HG03342 (cell line): Measurements from ENCODE around the gene MEGF8.

Experiments
- ATAC-seq: cut with Tn5 transposase; IDR thresholded peaks from one replicate; pipeline ENCODE4 v1.9.1; 2021; ENCODE audit warnings: mild to moderate bottlenecking, moderate library complexity; ENCODE audit not compliant: unreplicated experiment

Gene MEGF8

GRCh38 chr19:42352301-42353259 lies 27.1 kb downstream of the MEGF8 start:
- ATAC-seq, result no peak

DNA sequence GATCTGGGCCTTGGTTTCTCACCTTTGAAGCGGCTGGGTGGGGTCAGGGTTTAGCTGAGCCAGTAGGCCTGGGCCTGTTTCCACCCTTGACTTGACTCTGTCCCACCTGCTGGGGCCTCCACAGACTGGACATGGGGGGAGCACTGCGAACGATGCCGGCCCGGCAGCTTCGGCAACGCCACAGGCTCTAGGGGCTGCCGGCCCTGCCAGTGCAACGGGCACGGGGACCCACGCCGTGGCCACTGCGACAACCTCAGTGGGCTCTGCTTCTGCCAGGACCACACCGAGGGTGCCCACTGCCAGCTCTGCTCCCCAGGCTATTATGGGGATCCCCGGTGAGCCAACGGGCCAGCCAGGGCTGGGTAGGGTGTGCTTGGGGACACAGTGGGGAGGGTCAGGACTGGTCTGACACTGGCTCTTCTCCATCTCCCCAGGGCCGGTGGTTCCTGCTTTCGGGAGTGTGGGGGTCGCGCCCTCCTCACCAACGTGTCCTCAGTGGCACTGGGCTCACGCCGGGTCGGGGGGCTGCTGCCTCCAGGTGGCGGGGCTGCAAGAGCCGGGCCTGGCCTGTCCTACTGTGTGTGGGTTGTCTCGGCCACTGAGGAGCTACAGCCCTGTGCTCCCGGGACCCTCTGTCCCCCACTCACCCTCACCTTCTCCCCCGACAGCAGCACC lies 28.0 kb downstream of the MEGF8 start:
- ATAC-seq, result no peak

DNA sequence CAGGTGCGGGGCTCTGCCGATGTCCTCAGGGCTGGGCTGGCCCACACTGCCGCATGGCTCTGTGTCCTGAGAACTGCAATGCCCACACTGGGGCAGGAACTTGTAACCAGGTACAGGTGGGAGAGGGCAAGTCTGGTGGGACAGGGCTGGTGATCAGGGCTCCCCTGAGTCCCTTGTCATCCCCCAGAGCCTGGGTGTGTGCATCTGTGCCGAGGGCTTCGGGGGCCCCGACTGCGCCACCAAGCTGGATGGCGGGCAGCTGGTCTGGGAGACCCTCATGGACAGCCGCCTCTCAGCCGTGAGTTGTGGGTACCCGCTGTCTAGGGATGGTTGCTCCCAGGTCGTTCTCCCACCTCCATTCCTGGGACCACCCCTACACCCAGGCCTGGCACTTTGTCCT lies 30.5 kb downstream of the MEGF8 start:
- no peak for ATAC-seq

DNA sequence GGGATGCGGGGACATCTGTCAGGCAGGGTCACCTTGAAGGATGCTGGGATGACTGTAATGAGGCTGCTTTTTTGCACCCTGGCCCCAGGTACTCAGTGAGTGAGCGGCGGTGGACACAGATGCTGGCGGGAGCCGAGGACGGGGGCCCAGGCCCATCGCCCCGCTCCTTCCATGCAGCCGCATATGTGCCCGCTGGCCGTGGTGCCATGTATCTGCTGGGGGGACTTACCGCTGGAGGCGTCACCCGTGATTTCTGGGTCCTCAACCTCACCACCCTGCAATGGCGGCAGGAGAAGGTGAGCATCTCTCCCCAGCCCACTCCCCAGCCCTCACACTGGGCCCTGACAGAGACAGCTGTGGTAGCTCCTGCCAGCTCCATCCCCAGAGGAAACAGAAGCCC lies 31.3 kb downstream of the MEGF8 start:
- no peak for ATAC-seq

DNA sequence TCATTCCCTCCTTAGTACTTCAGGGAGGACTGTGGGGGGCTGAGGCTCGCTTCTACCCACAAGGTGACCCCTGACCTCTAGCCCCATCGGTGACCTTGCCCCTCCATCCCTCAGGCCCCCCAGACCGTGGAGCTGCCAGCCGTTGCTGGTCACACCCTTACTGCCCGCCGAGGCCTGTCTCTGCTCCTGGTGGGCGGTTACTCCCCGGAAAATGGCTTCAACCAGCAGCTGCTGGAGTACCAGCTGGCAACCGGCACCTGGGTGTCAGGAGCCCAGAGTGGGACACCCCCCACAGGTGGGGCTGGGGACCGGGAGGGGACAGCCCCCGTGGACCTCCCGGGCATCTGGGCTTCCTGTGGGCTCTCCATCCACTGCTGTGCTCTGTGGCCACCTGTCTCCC lies 31.9 kb downstream of the MEGF8 start:
- ATAC-seq, result no peak

DNA sequence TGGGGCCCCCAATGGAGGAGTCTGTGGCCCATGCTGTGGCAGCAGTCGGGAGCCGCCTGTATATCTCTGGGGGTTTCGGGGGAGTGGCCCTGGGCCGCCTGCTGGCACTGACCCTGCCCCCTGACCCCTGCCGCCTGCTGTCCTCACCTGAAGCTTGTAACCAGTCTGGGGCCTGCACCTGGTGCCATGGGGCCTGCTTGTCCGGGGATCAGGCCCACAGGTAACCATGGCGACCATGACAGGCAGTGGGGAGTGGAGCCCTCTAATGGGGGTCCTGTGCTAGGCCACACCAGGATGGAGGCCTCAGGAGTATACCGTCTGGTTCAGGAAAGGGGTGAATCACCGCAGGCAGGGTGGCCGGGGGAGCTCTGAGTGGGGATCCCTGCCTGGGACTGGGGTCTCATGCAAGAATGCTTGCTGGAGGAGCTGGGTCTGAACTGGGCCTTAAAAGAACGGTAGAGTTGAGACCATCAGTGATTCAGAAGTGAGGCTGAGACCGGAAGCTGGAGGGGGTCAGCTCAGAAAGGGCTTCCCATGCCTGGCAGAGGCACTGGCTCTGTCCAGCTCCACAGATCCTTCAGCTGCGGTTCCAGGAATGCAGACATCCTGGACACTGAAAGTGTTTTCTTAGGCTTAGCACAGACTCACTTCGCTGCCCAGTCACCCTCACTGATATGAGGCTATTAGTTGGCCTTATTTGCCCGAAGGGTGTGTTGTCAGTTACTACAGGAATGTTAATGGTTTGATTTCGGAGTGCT lies 35.5 kb downstream of the MEGF8 start:
- ATAC-seq, result no peak

GRCh38 chr19:42361545-42361910 lies 36.1 kb downstream of the MEGF8 start:
- ATAC-seq, result no peak

DNA sequence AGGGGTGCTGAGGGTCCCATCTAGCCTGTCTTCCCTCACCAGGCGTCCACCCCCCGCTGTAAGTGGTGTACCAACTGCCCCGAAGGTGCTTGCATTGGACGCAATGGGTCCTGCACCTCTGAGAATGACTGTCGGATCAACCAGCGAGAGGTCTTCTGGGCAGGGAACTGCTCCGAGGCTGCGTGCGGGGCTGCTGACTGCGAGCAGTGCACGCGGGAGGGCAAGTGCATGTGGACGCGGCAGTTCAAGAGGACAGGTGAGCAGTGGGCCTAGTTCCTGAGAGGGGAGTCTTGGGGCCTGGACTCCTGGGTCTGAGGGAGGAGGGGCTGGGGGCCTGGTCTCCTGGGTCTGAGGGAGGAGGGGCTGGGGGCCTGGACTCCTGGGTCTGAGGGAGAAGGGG lies 36.9 kb downstream of the MEGF8 start:
- ATAC-seq, result no peak

- ATAC-seq, result no peak
These were observed 37.5 kb downstream of the MEGF8 start for GRCh38 chr19:42362891-42363440.

- ATAC-seq, result no peak
These were observed 38.3 kb downstream of the MEGF8 start for GRCh38 chr19:42363614-42364346.

DNA sequence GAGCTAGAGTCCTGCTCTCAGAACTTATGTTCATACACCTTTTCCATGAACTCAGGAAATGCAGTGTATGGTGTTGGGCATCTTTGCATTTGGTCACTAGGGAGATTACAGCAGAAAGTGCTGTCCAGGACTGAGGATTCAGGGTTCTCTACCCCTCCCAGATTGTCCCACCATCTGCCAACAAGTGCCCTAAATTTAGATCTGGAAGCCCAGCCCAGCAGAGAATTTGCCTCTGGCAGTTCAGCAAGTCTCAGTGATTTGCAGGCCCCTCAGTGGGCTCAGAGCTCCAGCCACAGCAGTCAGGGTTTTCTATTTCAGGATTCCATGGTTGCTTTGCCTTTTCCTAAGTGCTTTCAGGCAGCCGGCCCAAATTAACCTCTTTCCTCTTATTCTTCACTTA lies 41.2 kb downstream of the MEGF8 start:
- ATAC-seq, result no peak

DNA sequence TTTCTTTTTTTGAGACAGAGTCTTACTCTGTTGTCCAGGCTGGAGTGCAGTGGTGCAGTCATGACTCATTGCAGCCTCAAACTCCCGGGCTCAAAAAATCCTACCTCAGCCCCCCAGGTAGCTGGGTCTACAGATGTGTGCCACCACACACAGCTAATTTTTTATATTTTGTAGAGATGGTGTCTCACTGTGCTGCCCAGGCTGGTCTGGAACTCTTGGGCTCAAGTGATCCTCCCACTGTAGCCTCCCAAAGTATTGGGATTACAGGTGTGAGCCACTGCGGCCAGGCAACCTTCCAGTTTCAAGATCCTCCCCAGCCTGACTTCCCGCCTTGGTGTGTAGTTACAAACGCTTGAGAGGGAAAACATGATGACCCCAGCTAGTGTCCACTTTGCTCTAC lies 42.5 kb downstream of the MEGF8 start:
- no peak for ATAC-seq

- ATAC-seq, result no peak
These were observed 42.9 kb downstream of the MEGF8 start for GRCh38 chr19:42368360-42368759.

DNA sequence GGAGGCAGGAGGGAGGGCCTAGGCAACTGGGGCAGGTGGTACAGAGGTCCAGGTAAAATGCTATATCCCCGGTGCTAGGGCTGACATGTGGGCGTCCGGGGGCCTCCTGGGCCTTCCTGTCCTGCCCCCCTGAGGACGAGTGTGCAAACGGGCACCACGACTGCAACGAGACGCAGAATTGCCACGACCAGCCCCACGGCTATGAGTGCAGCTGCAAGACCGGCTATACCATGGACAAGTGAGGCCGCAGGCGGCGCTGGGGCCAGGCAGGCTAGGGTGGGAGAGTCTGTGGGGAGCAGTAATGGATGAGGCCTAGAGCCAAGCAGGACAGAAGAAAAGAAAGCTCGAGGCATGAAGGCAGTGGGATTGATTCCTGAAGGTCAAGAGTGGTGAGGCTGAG lies 43.3 kb downstream of the MEGF8 start:
- no peak for ATAC-seq

DNA sequence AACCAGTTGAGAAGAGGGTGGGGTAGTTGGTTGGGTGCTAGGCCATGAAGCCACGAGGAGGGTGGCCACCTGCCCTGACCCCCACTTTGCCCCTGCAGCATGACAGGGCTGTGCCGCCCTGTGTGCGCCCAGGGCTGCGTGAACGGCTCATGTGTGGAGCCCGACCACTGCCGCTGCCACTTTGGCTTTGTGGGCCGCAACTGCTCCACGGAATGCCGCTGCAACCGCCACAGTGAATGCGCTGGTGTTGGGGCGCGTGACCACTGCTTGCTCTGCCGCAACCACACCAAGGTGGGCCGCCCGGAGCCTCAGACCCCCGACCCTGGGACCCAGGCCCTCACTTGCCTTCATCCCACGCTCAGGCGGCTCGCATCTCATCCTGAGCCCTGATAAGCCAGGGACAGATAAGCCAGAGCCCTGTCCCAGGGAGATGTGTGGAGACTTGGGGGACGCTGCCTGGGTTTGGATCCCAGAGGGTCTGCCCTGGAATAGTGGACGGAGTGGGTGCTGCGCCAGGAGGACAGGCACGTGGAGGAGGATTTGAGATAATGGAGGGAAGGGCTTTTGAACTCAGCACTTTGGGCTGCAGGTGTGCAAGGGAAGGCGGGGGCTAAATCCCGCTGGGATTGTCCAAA lies 44.1 kb downstream of the MEGF8 start:
- ATAC-seq, result no peak

DNA sequence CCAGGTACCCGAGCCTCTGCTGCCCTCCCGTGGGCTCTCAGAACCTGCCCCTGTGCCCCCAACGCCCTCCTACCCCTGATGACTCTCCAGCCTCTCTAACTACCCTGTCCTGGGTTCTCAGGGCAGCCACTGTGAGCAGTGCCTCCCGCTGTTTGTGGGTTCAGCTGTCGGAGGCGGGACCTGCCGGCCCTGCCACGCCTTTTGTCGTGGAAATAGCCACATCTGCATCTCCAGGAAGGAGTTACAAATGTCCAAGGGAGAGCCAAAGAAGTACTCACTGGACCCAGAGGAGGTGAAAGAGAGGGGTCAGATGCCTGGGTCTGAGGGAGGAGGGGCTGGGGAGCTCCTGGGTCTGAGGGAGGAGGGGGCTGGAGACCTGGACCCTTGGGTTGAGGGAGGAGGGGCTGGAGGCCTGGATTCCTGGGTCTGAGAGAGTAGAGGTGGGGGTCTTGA lies 44.7 kb downstream of the MEGF8 start:
- ATAC-seq, result no peak

DNA sequence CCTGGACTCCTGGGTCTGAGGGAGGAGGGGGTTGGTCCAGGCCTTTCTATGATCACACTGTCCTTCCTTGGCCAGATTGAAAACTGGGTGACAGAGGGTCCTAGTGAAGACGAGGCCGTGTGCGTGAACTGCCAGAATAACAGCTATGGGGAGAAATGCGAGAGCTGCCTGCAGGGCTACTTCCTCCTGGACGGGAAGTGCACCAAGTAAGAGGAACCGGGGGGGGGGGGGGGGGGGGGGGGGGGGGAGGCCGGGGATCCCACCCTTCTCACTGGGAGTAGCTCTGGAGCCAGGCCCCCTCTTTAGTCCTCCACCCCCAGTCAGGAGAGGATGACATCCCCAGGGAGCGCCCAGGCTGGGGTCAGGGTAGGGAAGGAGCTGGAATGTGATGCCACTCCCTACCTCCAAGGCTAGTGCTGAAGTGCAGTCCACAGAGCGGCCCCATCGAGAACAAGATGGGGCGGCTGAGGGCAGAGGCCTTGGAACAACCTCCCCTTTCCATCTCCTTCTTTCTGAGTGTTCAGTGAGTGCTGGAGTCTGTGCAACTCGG lies 45.3 kb downstream of the MEGF8 start:
- no peak for ATAC-seq

GRCh38 chr19:42374826-42375376 lies 49.5 kb downstream of the MEGF8 start:
- ATAC-seq, result no peak

DNA sequence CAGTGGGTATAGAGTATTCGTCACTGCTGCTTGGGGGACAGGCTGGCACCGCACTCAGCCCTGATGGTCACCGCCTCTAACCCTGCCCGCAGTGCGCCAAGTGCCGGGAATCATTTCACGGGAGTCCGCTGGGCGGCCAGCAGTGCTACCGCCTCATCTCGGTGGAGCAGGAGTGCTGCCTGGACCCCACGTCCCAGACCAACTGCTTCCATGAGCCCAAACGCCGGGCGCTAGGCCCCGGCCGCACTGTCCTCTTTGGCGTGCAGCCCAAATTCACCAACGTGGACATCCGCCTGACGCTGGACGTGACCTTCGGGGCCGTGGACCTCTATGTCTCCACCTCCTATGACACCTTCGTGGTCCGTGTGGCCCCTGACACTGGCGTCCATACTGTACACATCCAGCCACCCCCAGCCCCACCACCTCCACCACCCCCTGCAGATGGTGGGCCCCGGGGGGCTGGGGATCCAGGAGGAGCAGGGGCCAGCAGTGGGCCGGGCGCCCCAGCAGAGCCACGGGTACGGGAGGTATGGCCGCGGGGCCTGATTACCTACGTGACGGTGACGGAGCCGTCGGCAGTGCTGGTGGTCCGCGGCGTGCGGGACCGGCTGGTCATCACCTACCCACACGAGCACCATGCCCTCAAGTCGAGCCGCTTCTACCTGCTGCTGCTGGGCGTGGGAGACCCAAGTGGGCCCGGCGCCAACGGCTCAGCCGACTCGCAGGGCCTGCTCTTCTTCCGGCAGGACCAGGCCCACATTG lies 50.2 kb downstream of the MEGF8 start:
- no peak for ATAC-seq
